Mucosa of rectum (tissue), 2 donors: Measurements from ENCODE around the gene TP53I3.

Source experiments
- H3K27ac ChIP-seq, 2 donors: one replicate each; pipeline ENCODE4 v1.7.0; 2013; ENCODE audit warnings: inconsistent platforms in 2 of 2, low read depth in 2 of 2, low read length in 2 of 2
- H3K27me3 ChIP-seq, 2 donors: one replicate each; pipeline ENCODE4 v1.7.0; 2013; ENCODE audit warnings: low read length in 2 of 2; ENCODE audit not compliant: control insufficient read depth in 2 of 2, insufficient read depth in 2 of 2
- H3K36me3 ChIP-seq, 2 donors: one replicate each; pipeline ENCODE4 v1.7.0; 2013; ENCODE audit warnings: low read length in 2 of 2; ENCODE audit not compliant: control insufficient read depth in 2 of 2, insufficient read depth in 2 of 2
- H3K4me1 ChIP-seq, 2 donors: one replicate each; pipeline ENCODE4 v1.7.0; 2013; ENCODE audit warnings: low read length in 2 of 2, mild to moderate bottlenecking in 1 of 2; ENCODE audit not compliant: control insufficient read depth in 2 of 2, insufficient read depth in 2 of 2
- H3K4me3 ChIP-seq, 2 donors: one replicate each; pipeline ENCODE4 v1.7.0; 2013; ENCODE audit warnings: low read length in 2 of 2
- H3K9ac ChIP-seq, 2 donors: one replicate each; pipeline ENCODE4 v1.7.0; 2013; ENCODE audit warnings: low read length in 2 of 2, low read depth in 1 of 2, mild to moderate bottlenecking in 1 of 2
- H3K9me3 ChIP-seq, 2 donors: one replicate each; pipeline ENCODE4 v1.7.0; 2013; ENCODE audit warnings: low read length in 2 of 2; ENCODE audit not compliant: control insufficient read depth in 2 of 2
- donor health status: healthy.
- donor health status: Normal muscosa, but diverticular disease.

TP53I3 gene

DNA sequence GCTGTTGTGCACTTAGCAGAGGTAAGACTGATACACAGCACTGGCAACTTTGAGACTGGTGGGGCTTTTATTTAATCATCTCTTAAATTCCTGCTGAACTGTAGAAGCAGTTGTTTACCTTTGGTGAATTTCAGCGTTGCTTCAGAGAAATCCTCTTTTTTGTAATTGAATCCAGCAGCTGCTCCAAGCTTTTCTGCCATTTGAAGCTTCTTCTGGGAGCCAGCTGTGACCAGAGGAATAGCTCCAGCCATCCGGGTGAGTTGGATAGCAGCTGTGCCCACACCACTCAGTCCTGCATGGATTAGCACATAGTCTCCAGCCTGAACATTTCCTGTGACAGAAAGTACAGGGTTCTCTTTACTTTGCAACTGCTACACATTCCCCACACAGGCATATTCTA, 3.9 kb downstream of the TP53I3 start:
- Histone ChIP-seq H3K9me3 (no peaks in the 10 kb centered on the region), H3K27ac (no peak overlapping the region), H3K27me3 (no peaks in the 10 kb centered on the region), H3K4me1 (peaks cover 22 to 30% of the 10 kb centered on the region in 2 donors), H3K4me3 (no peak overlapping the region), H3K9ac (no peak overlapping the region), H3K36me3 (peaks cover 24 to 32% of the 10 kb centered on the region in 2 donors)

DNA sequence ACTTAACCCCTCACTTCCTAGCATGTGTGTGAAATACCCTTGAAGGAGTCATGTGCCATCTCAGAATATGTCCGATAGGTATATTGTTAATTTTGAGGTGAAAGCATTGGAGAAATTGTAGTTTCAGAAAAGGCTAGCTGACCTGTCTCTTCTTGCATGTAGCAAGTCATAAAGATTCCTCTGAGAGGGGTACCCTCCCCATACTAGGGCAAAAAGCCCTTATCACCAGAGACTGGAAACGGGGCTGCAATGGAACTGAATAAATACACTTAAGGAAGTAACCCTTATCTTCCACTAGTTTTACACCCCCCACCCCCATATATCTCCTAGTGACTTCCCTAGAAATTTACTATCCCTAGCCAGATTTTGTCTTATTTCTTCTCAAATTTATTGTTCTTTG, 6.8 kb downstream of the TP53I3 start:
- H3K27ac ChIP-seq, result peak overlapping the region; percentile 93 to 98
- H3K9ac ChIP-seq, result peak overlapping the region; percentile 81 to 82
- no peaks in the 10 kb centered on the region for H3K27me3 ChIP-seq
- peaks cover 17 to 24% of the 10 kb centered on the region in 2 donors for H3K4me1 ChIP-seq
- no peaks in the 10 kb centered on the region for H3K9me3 ChIP-seq
- peaks cover 28 to 33% of the 10 kb centered on the region in 2 donors for H3K36me3 ChIP-seq
- peak overlapping the region; percentile 78 to 87 for H3K4me3 ChIP-seq

DNA sequence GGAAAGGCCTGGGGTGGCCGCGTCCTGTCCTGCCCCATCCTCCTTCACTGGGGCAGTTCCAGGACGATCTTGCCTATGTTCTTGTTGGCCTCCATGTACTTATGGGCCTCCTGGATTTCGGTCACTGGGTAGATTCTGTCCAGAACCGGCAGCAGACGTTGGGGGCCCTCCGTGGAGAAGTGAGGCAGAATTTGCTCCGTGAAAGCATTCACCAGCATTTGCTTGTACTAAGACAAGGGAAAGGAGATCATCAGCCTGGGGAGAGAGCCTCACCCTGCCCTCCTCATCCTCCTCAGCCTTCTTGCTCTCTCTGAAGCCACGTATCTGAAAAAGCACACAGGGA, 7.1 kb downstream of the TP53I3 start:
- Histone ChIP-seq H3K4me3 (peak overlapping the region; percentile 78 to 87), H3K27ac (peak overlapping the region; percentile 93 to 98), H3K36me3 (peaks cover 28 to 33% of the 10 kb centered on the region in 2 donors), H3K9me3 (no peaks in the 10 kb centered on the region), H3K27me3 (no peaks in the 10 kb centered on the region), H3K4me1 (peaks cover 14 to 21% of the 10 kb centered on the region in 2 donors), H3K9ac (peak overlapping the region; percentile 81 to 82)

DNA sequence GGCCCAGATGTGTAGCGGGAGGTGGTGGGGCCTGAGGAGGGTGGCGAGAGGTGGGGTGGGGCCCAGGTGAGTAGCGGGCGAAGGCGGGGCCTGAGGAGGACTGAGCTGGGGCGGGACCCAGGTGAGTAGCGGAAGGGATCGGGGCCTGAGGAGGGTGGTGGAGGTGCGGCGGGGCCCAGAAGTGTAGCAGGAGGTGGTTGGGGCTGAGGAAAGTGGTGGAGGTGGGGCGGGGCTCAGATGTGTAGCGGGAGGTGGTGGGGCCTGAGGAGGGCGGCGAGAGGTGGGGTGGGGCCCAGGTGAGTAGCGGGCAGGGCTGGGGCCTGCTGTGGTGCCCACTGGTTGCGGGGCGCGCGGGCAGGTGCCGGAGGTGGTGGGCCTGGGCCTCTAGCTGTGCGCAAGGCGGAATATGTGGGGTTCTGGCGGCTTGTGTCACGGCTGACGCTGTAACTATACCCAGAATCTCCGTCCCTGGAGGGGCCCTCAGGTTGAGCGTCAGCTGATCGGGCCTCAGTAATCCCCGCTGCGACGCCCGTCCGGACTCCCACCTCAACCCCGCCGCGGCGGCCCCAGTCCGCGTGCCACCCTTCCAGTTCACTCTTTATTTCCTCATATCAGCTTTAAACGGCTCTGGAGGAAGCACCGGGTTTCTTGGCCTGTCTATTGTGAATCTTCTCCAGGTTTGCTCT, 7.6 kb downstream of the TP53I3 start:
- Histone ChIP-seq H3K9ac (peak overlapping the region; percentile 81 to 82), H3K27ac (peak overlapping the region; percentile 93 to 98), H3K9me3 (no peaks in the 10 kb centered on the region), H3K36me3 (peaks cover 28% of the 10 kb centered on the region in 2 donors), H3K27me3 (no peaks in the 10 kb centered on the region), H3K4me1 (peaks cover 14 to 21% of the 10 kb centered on the region in 2 donors), H3K4me3 (peak overlapping the region; percentile 78 to 87)

DNA sequence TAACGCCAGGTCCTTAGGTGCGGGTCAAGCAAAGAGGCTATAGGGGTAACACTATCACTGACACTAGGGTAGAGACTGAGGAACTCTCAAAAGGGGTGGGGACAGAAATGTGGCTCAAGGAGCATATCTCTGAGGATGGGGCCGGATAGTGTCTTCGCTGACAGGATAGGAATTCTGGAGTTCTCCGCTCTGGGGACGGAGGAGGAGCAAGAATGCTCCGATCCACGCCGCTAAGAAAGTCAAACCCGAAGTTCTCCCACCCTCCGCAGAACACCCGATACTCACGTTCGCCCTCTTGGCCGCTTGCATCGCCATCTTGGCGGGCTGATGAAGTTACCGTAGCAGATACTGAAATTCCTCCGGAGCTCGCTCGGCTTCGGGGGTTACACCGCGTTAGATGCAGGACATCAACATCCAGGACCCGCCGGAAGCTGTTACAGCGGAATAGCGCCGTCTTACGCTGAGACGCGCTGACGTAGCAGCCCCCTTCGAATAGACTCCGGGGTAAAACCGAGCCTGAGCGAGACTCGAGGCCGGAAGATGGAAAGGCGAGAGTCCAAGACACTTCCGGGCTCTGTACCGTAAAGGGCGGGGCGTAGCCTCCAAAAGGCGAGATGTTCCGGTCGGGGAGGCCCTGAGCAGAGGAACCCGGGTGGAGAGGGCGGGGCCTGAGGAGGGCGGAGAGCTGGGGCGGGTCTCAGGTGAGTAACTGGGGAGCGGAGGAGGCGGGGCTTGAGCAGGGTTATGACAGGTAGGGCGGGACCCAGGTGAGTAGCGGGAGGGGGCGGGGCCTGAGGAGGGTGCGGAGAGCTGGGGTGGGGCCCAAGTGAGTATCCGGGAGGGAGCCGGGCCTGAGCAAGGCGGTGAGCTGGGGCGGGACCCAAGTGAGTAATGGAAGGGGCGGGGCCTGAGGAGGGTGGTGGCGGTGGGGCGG, 8.5 kb downstream of the TP53I3 start, which contains the start of gene SF3B6:
TSS of gene SF3B6 (minus strand) at position 412 of the 934 bp plus-strand sequence. CDS start at position 315, 97 bp downstream.
- Histone ChIP-seq H3K9ac (peak within 1 kb of the TSS; percentile 92 to 98), H3K4me1 (peaks cover 14 to 21% of the 10 kb centered on the region in 2 donors), H3K4me3 (peak within 1 kb of the TSS; percentile 87 to 98), H3K36me3 (peaks cover 27 to 30% of the 10 kb centered on the region in 2 donors), H3K9me3 (no peaks in the 10 kb centered on the region), H3K27me3 (no peaks in the 10 kb centered on the region), H3K27ac (peak within 1 kb of the TSS; percentile 93 to 98)

DNA sequence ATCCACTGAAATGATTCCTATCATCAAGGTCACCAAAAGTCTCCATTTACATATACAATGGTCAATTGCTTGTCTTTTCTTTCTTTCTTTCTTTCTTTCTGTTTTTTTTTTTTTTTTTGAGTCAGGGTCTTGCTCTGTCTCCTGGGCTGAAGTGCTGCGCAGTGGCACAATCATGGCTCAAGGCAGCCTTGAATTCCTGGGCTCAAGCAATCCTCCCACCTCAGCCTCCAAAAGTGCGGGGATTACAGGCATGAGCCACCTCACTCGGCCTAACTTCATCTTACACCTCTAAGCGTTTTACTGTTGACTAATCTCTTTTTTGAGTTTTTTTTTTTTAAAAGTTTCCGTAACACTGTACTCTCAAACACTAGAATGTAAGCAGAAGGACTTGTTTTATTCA, 9.4 kb downstream of the TP53I3 start:
- no peaks in the 10 kb centered on the region for H3K27me3 ChIP-seq
- no peaks in the 10 kb centered on the region for H3K9me3 ChIP-seq
- H3K4me3 ChIP-seq, result peak overlapping the region; percentile 87 to 98
- peak overlapping the region in 1 of 2 donors; percentile 93 for H3K27ac ChIP-seq
- H3K9ac ChIP-seq, result peak overlapping the region; percentile 92 to 98
- H3K36me3 ChIP-seq, result peaks cover 20 to 29% of the 10 kb centered on the region in 2 donors
- H3K4me1 ChIP-seq, result peaks cover 14 to 21% of the 10 kb centered on the region in 2 donors

DNA sequence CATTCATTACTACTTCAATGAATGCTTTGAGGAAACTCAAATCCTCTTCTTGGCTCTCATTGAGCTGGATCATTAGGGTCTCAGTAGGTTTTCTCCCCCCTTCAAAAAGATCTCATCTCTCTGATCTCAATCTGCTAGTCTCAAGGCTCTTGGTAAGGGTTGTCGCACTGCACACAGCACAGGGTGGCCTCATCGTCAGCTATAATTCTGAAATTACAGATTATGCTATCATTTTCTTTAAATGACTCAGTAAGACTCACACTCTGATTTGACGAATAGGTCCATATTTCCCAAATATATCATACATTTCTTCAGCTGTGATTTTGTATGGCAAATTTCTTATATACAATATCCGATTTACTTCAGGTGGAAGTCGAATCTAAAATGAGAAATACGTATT, 10.8 kb downstream of the TP53I3 start:
- no peak overlapping the region for H3K27ac ChIP-seq
- H3K9ac ChIP-seq, result no peak overlapping the region
- H3K27me3 ChIP-seq, result no peaks in the 10 kb centered on the region
- H3K4me1 ChIP-seq, result peaks cover 14 to 21% of the 10 kb centered on the region in 2 donors
- H3K9me3 ChIP-seq, result no peaks in the 10 kb centered on the region
- peaks cover 21 to 32% of the 10 kb centered on the region in 2 donors for H3K36me3 ChIP-seq
- no peak overlapping the region for H3K4me3 ChIP-seq

DNA sequence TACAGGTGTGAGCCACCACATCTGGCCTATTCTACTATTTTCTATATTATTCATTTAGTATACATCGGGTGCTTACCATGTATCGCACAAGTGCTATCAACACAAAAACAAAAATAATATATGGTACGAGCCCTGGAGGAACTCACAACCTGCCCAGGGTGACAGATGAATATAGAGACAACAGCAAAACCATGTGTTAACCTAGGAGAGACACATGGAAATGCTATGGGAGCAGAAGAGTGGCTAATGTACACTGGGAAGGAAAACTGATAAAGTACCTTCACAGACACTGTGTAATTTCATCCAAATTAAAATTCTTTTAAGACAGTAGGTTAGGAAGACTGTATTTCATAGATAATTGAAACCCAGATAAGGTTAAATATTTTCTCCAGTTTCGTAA, 12.4 kb downstream of the TP53I3 start:
- H3K9me3 ChIP-seq, result no peaks in the 10 kb centered on the region
- H3K27me3 ChIP-seq, result no peaks in the 10 kb centered on the region
- no peak overlapping the region for H3K9ac ChIP-seq
- peaks cover 26 to 42% of the 10 kb centered on the region in 2 donors for H3K36me3 ChIP-seq
- no peak overlapping the region for H3K27ac ChIP-seq
- peaks cover 8 to 11% of the 10 kb centered on the region in 2 donors for H3K4me1 ChIP-seq
- no peak overlapping the region for H3K4me3 ChIP-seq

DNA sequence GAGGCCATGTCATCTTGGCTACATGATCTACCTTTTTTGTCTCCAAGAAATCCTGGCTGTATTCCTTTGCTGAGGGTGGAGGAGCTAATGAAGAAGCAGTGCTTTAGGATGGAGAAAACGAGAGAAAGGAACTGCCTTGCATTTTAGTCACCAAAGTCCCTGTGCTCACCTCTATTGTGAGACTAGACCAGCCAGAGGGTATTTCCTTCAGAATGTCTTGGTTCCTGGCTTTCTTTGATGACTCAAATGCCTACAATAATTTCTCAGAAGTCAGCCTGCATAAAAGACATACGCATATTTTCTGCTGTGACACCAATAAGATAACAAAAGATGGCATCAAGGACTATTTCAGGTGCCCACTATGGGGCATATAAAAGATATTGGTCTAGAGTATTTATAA, 19.3 kb downstream of the TP53I3 start:
- Histone ChIP-seq H3K4me3 (no peak overlapping the region), H3K36me3 (peaks cover 24 to 34% of the 10 kb centered on the region in 2 donors), H3K4me1 (no peaks in the 10 kb centered on the region), H3K9ac (no peak overlapping the region), H3K27me3 (no peaks in the 10 kb centered on the region), H3K27ac (no peak overlapping the region), H3K9me3 (no peaks in the 10 kb centered on the region)
